ENCODE data around the gene HMGCL. TPM values are rescaled to one million over a fixed set of nuclear protein-coding genes. Genes with fewer than 3 reads are reported as not detected.

Gene HMGCL
- total and polyA plus RNA-seq, 2 of the 13 experiments (the other 11 are each of a cell fraction or from before 2014, with no cell fraction given), result 21.3 to 41.4 TPM

DNA sequence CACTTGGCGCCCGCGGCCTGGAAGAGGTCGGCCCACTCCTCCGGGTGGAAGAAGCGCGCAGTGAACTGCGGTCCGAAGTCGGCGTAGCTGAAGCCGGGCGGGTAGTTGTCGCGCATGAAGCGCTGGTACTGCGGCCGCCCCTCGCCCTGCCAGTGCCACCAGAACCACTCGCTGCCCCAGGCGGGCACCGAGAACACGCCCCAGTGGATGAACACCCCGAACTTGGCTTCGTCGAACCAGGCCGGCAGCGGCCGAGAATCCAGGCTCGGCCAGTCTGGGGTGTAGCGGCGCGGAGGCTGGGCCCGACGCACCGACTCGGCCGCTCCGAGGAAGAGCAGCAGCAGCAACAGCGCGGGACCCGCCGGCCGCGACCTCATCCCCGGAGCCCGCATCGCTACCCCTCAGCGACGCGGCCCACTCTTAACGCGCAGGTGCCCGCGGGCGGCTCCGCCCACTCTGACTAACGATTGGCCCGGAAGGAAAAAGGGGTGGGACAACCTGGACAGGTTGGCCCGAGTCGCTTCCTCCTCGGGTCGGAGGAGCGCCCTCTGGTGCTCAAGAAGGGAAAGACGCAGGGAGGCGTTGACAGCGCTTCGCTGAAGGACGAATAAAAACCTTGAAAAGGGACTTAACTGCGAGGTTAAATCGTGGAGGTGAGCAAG is 42.8 kb upstream of the HMGCL start, which contains the start of gene FUCA1 (continued):
- TF ChIP-seq, protein P1, sequence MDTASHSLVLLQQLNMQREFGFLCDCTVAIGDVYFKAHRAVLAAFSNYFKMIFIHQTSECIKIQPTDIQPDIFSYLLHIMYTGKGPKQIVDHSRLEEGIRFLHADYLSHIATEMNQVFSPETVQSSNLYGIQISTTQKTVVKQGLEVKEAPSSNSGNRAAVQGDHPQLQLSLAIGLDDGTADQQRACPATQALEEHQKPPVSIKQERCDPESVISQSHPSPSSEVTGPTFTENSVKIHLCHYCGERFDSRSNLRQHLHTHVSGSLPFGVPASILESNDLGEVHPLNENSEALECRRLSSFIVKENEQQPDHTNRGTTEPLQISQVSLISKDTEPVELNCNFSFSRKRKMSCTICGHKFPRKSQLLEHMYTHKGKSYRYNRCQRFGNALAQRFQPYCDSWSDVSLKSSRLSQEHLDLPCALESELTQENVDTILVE (CRISPR knock-in tag; IDR thresholded peaks at IDR 0.05), result no peak
- TF ChIP-seq MED1 (CRISPR knock-in tag; IDR thresholded peaks at IDR 0.05) (peak; percentile 36; the same call in 1 of the 2 replicates), ZNF816 (CRISPR knock-in tag; IDR thresholded peaks at IDR 0.05; ENCODE audit: borderline replicate concordance) (peak; percentile 57; the same call in 1 of the 2 replicates), ZNF768 (CRISPR knock-in tag; IDR thresholded peaks at IDR 0.05) (no peak), ZFX (CRISPR knock-in tag; IDR thresholded peaks at IDR 0.05; ENCODE audit: low read depth) (peak; percentile 88), ZKSCAN8 (CRISPR knock-in tag; IDR thresholded peaks at IDR 0.05; ENCODE audit: borderline replicate concordance) (no peak), ZC3H13 (CRISPR knock-in tag; IDR thresholded peaks at IDR 0.05) (peak; percentile 77; the same call in 1 of the 2 replicates), ZNF501 (CRISPR knock-in tag; IDR thresholded peaks at IDR 0.05) (peak; percentile 95), GATAD1 (CRISPR knock-in tag; IDR thresholded peaks at IDR 0.05) (peak; percentile 72), PPARG (CRISPR knock-in tag; conservative IDR thresholded peaks at IDR 0.05) (0 out of 2 replicates have a peak, but pooled peaks have one; percentile 13), ZNF17 (CRISPR knock-in tag; IDR thresholded peaks at IDR 0.05) (no peak), KLF11 (CRISPR knock-in tag; IDR thresholded peaks at IDR 0.05) (no peak; the same call in 1 of the 2 replicates), ETV5 (CRISPR knock-in tag; IDR thresholded peaks at IDR 0.05; ENCODE audit: borderline replicate concordance) (peak; percentile 49; the same call in 1 of the 2 replicates), ATAD3A (CRISPR knock-in tag; IDR thresholded peaks at IDR 0.05) (no peak), YEATS4 (CRISPR knock-in tag; IDR thresholded peaks at IDR 0.05; ENCODE audit: borderline replicate concordance) (peak; percentile 78; the same call in 1 of the 2 replicates), ZNF777 (CRISPR knock-in tag; IDR thresholded peaks at IDR 0.05) (peak; percentile 61; the same call in 1 of the 2 replicates), TEAD3 (CRISPR knock-in tag; optimal IDR thresholded peaks at IDR 0.05; ENCODE audit: borderline replicate concordance) (no peak), ZBTB20 (CRISPR knock-in tag; IDR thresholded peaks at IDR 0.05; ENCODE audit: borderline replicate concordance, low read depth) (0 out of 2 replicates have a peak, but pooled peaks have one; percentile 39), ZNF326 (CRISPR knock-in tag; IDR thresholded peaks at IDR 0.05; ENCODE audit: borderline replicate concordance) (no peak), NCOA1 (CRISPR knock-in tag; IDR thresholded peaks at IDR 0.05) (no peak; the same call in none of the 2 replicates), FOXA3 (CRISPR knock-in tag; IDR thresholded peaks at IDR 0.05) (no peak; the same call in 1 of the 2 replicates), MATR3 (CRISPR knock-in tag; IDR thresholded peaks at IDR 0.05) (no peak)
- TF ChIP-seq, protein P2, sequence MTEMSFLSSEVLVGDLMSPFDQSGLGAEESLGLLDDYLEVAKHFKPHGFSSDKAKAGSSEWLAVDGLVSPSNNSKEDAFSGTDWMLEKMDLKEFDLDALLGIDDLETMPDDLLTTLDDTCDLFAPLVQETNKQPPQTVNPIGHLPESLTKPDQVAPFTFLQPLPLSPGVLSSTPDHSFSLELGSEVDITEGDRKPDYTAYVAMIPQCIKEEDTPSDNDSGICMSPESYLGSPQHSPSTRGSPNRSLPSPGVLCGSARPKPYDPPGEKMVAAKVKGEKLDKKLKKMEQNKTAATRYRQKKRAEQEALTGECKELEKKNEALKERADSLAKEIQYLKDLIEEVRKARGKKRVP (CRISPR knock-in tag; IDR thresholded peaks at IDR 0.05), result no peak
- TF ChIP-seq, protein P3, sequence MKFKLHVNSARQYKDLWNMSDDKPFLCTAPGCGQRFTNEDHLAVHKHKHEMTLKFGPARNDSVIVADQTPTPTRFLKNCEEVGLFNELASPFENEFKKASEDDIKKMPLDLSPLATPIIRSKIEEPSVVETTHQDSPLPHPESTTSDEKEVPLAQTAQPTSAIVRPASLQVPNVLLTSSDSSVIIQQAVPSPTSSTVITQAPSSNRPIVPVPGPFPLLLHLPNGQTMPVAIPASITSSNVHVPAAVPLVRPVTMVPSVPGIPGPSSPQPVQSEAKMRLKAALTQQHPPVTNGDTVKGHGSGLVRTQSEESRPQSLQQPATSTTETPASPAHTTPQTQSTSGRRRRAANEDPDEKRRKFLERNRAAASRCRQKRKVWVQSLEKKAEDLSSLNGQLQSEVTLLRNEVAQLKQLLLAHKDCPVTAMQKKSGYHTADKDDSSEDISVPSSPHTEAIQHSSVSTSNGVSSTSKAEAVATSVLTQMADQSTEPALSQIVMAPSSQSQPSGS (CRISPR knock-in tag; IDR thresholded peaks at IDR 0.05), result 0 out of 2 replicates have a peak, but pooled peaks have one; percentile 21
- TF ChIP-seq, protein P4, sequence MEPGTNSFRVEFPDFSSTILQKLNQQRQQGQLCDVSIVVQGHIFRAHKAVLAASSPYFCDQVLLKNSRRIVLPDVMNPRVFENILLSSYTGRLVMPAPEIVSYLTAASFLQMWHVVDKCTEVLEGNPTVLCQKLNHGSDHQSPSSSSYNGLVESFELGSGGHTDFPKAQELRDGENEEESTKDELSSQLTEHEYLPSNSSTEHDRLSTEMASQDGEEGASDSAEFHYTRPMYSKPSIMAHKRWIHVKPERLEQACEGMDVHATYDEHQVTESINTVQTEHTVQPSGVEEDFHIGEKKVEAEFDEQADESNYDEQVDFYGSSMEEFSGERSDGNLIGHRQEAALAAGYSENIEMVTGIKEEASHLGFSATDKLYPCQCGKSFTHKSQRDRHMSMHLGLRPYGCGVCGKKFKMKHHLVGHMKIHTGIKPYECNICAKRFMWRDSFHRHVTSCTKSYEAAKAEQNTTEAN (CRISPR knock-in tag; conservative IDR thresholded peaks at IDR 0.05), result no peak; the same call in 1 of the 2 replicates
- TF ChIP-seq, protein P5, sequence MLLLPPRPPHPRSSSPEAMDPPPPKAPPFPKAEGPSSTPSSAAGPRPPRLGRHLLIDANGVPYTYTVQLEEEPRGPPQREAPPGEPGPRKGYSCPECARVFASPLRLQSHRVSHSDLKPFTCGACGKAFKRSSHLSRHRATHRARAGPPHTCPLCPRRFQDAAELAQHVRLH (CRISPR knock-in tag; IDR thresholded peaks at IDR 0.05; ENCODE audit: borderline replicate concordance, low read depth), result peak; percentile 73; the same call in 1 of the 2 replicates
